SK-N-SH (cell line): Measurements from ENCODE around the gene ZNF277. TPM values are rescaled to one million over a fixed set of nuclear protein-coding genes. Genes with fewer than 3 reads are reported as not detected.

Source experiments
- CTCF ChIA-PET: fragments of 300-600, 350-600 bp; formaldehyde crosslinking; extraction: SDS; loops from one replicate; lab custom pipeline; 2021; lab: Yijun Ruan, JAX
- POLR2A ChIA-PET: fragments of 350-600 bp; sonication (Branson Sonifier 250); formaldehyde crosslinking; extraction: SDS; loops from one replicate; lab custom pipeline; 2020; ENCODE audit warnings: antibody characterized with exemption, inconsistent platforms; lab: Yijun Ruan, JAX
- DNase-seq: peaks from one replicate; pipeline ENCODE4 v3.0.0; 2012
- H2AFZ ChIP-seq: fragments of 200-600 bp; sonication (generic); 2 replicates; pipeline ENCODE4 v1.8.1; 2016; ENCODE audit warnings: antibody characterized with exemption, mild to moderate bottlenecking, low read depth
- H3F3A ChIP-seq: fragments of 200-600 bp; sonication (generic); replicated peaks from 2 replicates; pipeline ENCODE3; 2016; ENCODE audit warnings: antibody characterized with exemption, mild to moderate bottlenecking; ENCODE audit not compliant: insufficient read depth
- H3K27ac ChIP-seq, 2 experiments: fragments of 200-500 bp in 1 of 2; fragments of 200-600 bp in 1 of 2; sonication (Bioruptor generic) in 1 of 2; sonication (generic), shearing (Covaris generic) in 1 of 2; 2 replicates each; pipeline versions ENCODE4 v1.5.1 to v1.6.1; 2014 to 2016; ENCODE audit warnings: low read depth in 2 of 2, inconsistent platforms in 1 of 2, low read length in 1 of 2, mild to moderate bottlenecking in 1 of 2, mixed read lengths in 1 of 2
- H3K27me3 ChIP-seq: fragments of 200-600 bp; sonication (generic), shearing (Covaris generic); 2 replicates; pipeline ENCODE4 v1.6.1; 2016; ENCODE audit warnings: mixed run types; ENCODE audit not compliant: insufficient read depth
- H3K36me3 ChIP-seq, 2 experiments: fragments of 200-500 bp in 1 of 2; fragments of 200-600 bp in 1 of 2; sonication (Bioruptor generic) in 1 of 2; sonication (generic) in 1 of 2; replicated peaks in 1 of 2; 2 replicates each; pipeline versions ENCODE3 to v1.5.1; 2014 to 2016; ENCODE audit warnings: low read length in 1 of 2, mild to moderate bottlenecking in 1 of 2; ENCODE audit not compliant: insufficient read depth in 2 of 2, control insufficient read depth in 1 of 2
- H3K4me1 ChIP-seq, 2 experiments: fragments of 200-500 bp in 1 of 2; fragments of 200-600 bp in 1 of 2; sonication (Bioruptor generic) in 1 of 2; sonication (generic), shearing (Covaris generic) in 1 of 2; 2 replicates each; pipeline versions ENCODE4 v1.5.1 to v1.6.1; 2014 to 2016; ENCODE audit warnings: low read depth in 1 of 2, low read length in 1 of 2, mixed run types in 1 of 2; ENCODE audit not compliant: insufficient read depth in 2 of 2, control insufficient read depth in 1 of 2
- H3K4me2 ChIP-seq: fragments of 200-600 bp; sonication (generic), shearing (Covaris generic); 2 replicates; pipeline ENCODE4 v1.6.1; 2017; ENCODE audit warnings: mixed run types
- H3K4me3 ChIP-seq, 2 experiments: fragments of 200-500 bp in 1 of 2; fragments of 200-600 bp in 1 of 2; sonication (Bioruptor generic) in 1 of 2; sonication (generic), shearing (Covaris generic) in 1 of 2; 2 replicates each; pipeline versions ENCODE4 v1.5.1 to v1.8.1; 2014 to 2016; ENCODE audit warnings: low read depth in 2 of 2, inconsistent platforms in 1 of 2, low read length in 1 of 2, mild to moderate bottlenecking in 1 of 2, mixed read lengths in 1 of 2, moderate library complexity in 1 of 2
- H3K79me2 ChIP-seq: fragments of 200-600 bp; sonication (generic); 2 replicates; pipeline ENCODE4 v1.8.1; 2017; ENCODE audit warnings: mild to moderate bottlenecking; ENCODE audit not compliant: insufficient read depth
- H3K9ac ChIP-seq: fragments of 200-600 bp; sonication (generic); 2 replicates; pipeline ENCODE4 v1.6.1; 2017; ENCODE audit warnings: mixed run types
- H3K9me2 ChIP-seq: fragments of 200-600 bp; sonication (generic); 2 replicates; pipeline ENCODE4 v1.6.1; 2017; ENCODE audit warnings: mixed run types
- H3K9me3 ChIP-seq: fragments of 200-600 bp; sonication (generic); 2 replicates; pipeline ENCODE4 v1.6.1; 2017; ENCODE audit warnings: mixed run types, mild to moderate bottlenecking, moderate library complexity
- H4K20me1 ChIP-seq: fragments of 200-600 bp; sonication (generic); 2 replicates; pipeline ENCODE4 v1.6.1; 2017; ENCODE audit warnings: mild to moderate bottlenecking, mixed run types; ENCODE audit not compliant: insufficient read depth
- CTCF ChIP-seq: fragments of 200-600 bp; sonication (generic); IDR thresholded peaks from 2 replicates; pipeline ENCODE4 v1.6.1; 2017; ENCODE audit warnings: antibody characterized with exemption, mild to moderate bottlenecking, moderate library complexity
- ELF1 ChIP-seq: IDR thresholded peaks from 2 replicates; pipeline ENCODE4 v1.4.0; 2012
- EZH2phosphoT487 ChIP-seq: fragments of 200-600 bp; sonication (generic); IDR thresholded peaks from 2 replicates; pipeline ENCODE4 v1.6.1; 2017; ENCODE audit warnings: low read depth, mixed run types, mild to moderate bottlenecking, antibody characterized with exemption, moderate library complexity, borderline replicate concordance
- GABPA ChIP-seq: IDR thresholded peaks from 2 replicates; pipeline ENCODE4 v1.4.0; 2012; ENCODE audit warnings: low read depth, mild to moderate bottlenecking
- GATA2 ChIP-seq: sonication (generic); formaldehyde crosslinking; IDR thresholded peaks from 2 replicates; pipeline ENCODE4 v1.5.0; 2020; ENCODE audit warnings: mild to moderate bottlenecking, missing genetic modification reagents
- IRF3 ChIP-seq: fragments of 150-350 bp; IDR thresholded peaks from 2 replicates; pipeline ENCODE4 v1.6.1; 2016; ENCODE audit warnings: mild to moderate bottlenecking, low read depth, low read length
- JUND ChIP-seq: IDR thresholded peaks from 2 replicates; pipeline ENCODE4 v1.4.0; 2012
- MAX ChIP-seq: IDR thresholded peaks from 2 replicates; pipeline ENCODE4 v1.4.0; 2012; ENCODE audit warnings: low read depth
- MEF2A ChIP-seq: IDR thresholded peaks from 2 replicates; pipeline ENCODE4 v1.4.0; 2012; ENCODE audit warnings: low read depth, borderline replicate concordance
- MXI1 ChIP-seq: IDR thresholded peaks from 2 replicates; pipeline ENCODE4 v1.6.1; 2012; ENCODE audit warnings: mild to moderate bottlenecking, low read depth, low read length, improper control_type of control experiment
- POLR2AphosphoS5 ChIP-seq: IDR thresholded peaks from 2 replicates; pipeline ENCODE4 v1.6.1; 2012; ENCODE audit warnings: low read depth, low read length
- RAD21 ChIP-seq: IDR thresholded peaks from 2 replicates; pipeline ENCODE4 v1.6.1; 2012; ENCODE audit warnings: mild to moderate bottlenecking, low read length
- RXRA ChIP-seq: IDR thresholded peaks from 2 replicates; pipeline ENCODE4 v1.4.0; 2012; ENCODE audit warnings: low read depth, mild to moderate bottlenecking, borderline replicate concordance
- SIN3A ChIP-seq: IDR thresholded peaks from 2 replicates; pipeline ENCODE4 v1.6.1; 2012; ENCODE audit warnings: low read depth, mild to moderate bottlenecking, low read length, moderate library complexity, borderline replicate concordance
- SMC3 ChIP-seq: IDR thresholded peaks from 2 replicates; pipeline ENCODE4 v1.6.1; 2012; ENCODE audit warnings: low read depth, low read length, improper control_type of control experiment
- TAF1 ChIP-seq: IDR thresholded peaks from 2 replicates; pipeline ENCODE4 v1.6.1; 2012; ENCODE audit warnings: low read depth, mild to moderate bottlenecking, low read length, moderate library complexity, borderline replicate concordance
- YY1 ChIP-seq: IDR thresholded peaks from 2 replicates; pipeline ENCODE4 v1.4.0; 2012; ENCODE audit warnings: low read depth, mild to moderate bottlenecking
- WGBS: methylation state at CpG from one replicate; pipeline ENCODE4 v1.1.6; 2017; ENCODE audit warnings: low lambda C conversion rate; 5-methylcytosine and 5-hydroxymethylcytosine counted together
- polyA plus RNA-seq, 3 experiments: library from polyadenylated mRNA; depleted of rRNA; stranded (reverse); fragments of >200 nt; gene quantifications; 2 replicates each; pipeline ENCODE4 v1.2.3, GENCODE V29; 2012
- TF ChIP-seq, protein P1 (sequence below): fragments of 150-350 bp; IDR thresholded peaks from 2 replicates; pipeline ENCODE4 v1.6.1; 2017; ENCODE audit warnings: antibody characterized with exemption, low read length, low read depth, borderline replicate concordance

Gene ZNF277
- polyA plus RNA-seq, 1 of the 3 experiments (the other 2 are of a cell fraction): 11.5 TPM

- Histone ChIP-seq H3K79me2 (no peaks in the 10 kb centered on the region), H3K27ac (no peak overlapping the region), H3K36me3 (peaks cover 0 to 2% of the 10 kb centered on the region in 2 experiments), H3F3A (no peaks in the 10 kb centered on the region), H3K27me3 (no peaks in the 10 kb centered on the region), H3K9ac (no peak overlapping the region), H3K4me2 (0 out of 2 replicates have a peak overlapping the region, but pooled peaks have one; percentile 11), H3K4me3 (no peak overlapping the region), H3K9me3 (no peaks in the 10 kb centered on the region), H3K9me2 (no peaks in the 10 kb centered on the region), H2AFZ (no peak overlapping the region), H4K20me1 (no peaks in the 10 kb centered on the region), H3K4me1 (no peaks in the 10 kb centered on the region)
- POLR2A ChIA-PET: no interaction called here
- TF ChIP-seq RXRA: no peak
- no peak for TF ChIP-seq ELF1
- TF ChIP-seq SIN3A: no peak
- no peak for TF ChIP-seq MEF2A
- no peak for TF ChIP-seq GATA2 (CRISPR knock-in tag)
- TF ChIP-seq MXI1: no peak
- no peak for TF ChIP-seq RAD21
- TF ChIP-seq YY1: no peak
- no peak for TF ChIP-seq JUND
- TF ChIP-seq EZH2phosphoT487: no peak
- TF ChIP-seq GABPA: no peak
- TF ChIP-seq POLR2AphosphoS5: no peak
- no peak for TF ChIP-seq SMC3
- TF ChIP-seq MAX: no peak
- no peak for TF ChIP-seq CTCF
- TF ChIP-seq IRF3: no peak
- no peak for TF ChIP-seq TAF1
- TF ChIP-seq, protein P1, sequence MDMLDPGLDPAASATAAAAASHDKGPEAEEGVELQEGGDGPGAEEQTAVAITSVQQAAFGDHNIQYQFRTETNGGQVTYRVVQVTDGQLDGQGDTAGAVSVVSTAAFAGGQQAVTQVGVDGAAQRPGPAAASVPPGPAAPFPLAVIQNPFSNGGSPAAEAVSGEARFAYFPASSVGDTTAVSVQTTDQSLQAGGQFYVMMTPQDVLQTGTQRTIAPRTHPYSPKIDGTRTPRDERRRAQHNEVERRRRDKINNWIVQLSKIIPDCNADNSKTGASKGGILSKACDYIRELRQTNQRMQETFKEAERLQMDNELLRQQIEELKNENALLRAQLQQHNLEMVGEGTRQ: no peak
- no peak for DNase-seq
- CTCF ChIA-PET: interaction anchor here (1.0 to 1.8 kb wide), 3 partner anchors 19 to 145 kb away, joined by 3 to 5 read pairs (median 4); no protein-coding TSS in a partner anchor
- WGBS: 91% methylated on average over 1 of the region's 1 CpG
These were observed 144.1 kb downstream of the ZNF277 start for GRCh38 chr7:112350585-112350984.
